Activated naive CD4-positive, alpha-beta T cell treated with anti-CD3 and anti-CD28 coated beads, Interleukin-2, amount 50 U/mL, for 24 hours (primary cell): Measurements from ENCODE around the gene ABCC6.

Experiments
- H3K27ac Mint-ChIP-seq: one replicate; pipeline ENCODE4 v1.8.0; 2021; ENCODE audit warnings: mild to moderate bottlenecking, mixed read lengths
- H3K27me3 Mint-ChIP-seq: one replicate; pipeline ENCODE4 v1.8.0; 2021; ENCODE audit warnings: mixed read lengths
- H3K36me3 Mint-ChIP-seq: one replicate; pipeline ENCODE4 v1.8.0; 2021; ENCODE audit warnings: mixed read lengths
- H3K4me1 Mint-ChIP-seq: one replicate; pipeline ENCODE4 v1.8.0; 2021; ENCODE audit warnings: mixed read lengths
- H3K4me3 Mint-ChIP-seq: one replicate; pipeline ENCODE4 v1.8.0; 2021; ENCODE audit warnings: mild to moderate bottlenecking, mixed read lengths
- H3K9me3 Mint-ChIP-seq: one replicate; pipeline ENCODE4 v1.8.0; 2021; ENCODE audit warnings: mixed read lengths

ABCC6 gene

DNA sequence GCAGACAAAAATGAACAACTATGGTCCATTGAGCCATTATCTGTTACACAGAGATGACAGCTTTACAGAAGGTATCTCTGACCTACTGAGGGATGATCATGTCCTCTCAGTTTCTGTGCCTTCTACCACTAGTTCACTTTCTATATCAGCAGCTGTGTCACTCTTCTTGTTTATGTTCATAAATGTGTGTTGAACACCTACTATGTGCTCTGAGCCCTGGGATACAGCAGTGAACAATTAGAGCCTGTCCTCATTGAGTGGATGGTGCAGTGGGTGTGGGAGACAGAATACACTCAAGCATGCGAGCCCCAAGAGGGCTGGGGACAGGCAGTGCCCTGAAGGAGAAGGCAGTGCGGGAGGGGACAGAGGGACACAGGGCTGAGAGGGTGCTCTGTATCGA lies 92.1 kb downstream of the ABCC6 start:
- Mint-ChIP-seq H3K27ac (no peak overlapping the region), H3K9me3 (no peaks in the 10 kb centered on the region), H3K4me1 (peaks cover 3% of the 10 kb centered on the region), H3K4me3 (no peak overlapping the region), H3K27me3 (no peaks in the 10 kb centered on the region), H3K36me3 (peaks cover 13% of the 10 kb centered on the region)

- Mint-ChIP-seq H3K36me3 (peaks cover 19% of the 10 kb centered on the region), H3K27ac (no peak overlapping the region), H3K9me3 (peaks cover 4% of the 10 kb centered on the region), H3K4me3 (no peak overlapping the region), H3K27me3 (no peaks in the 10 kb centered on the region), H3K4me1 (peaks cover 3% of the 10 kb centered on the region)
Observed at GRCh38 chr16:16127469-16128116, 95.7 kb downstream of the ABCC6 start.

GRCh38 chr16:16126896-16127295 lies 96.4 kb downstream of the ABCC6 start:
- peaks cover 4% of the 10 kb centered on the region for H3K9me3 Mint-ChIP-seq
- no peaks in the 10 kb centered on the region for H3K27me3 Mint-ChIP-seq
- H3K27ac Mint-ChIP-seq = no peak overlapping the region
- H3K36me3 Mint-ChIP-seq = peaks cover 21% of the 10 kb centered on the region
- peaks cover 3% of the 10 kb centered on the region for H3K4me1 Mint-ChIP-seq
- H3K4me3 Mint-ChIP-seq = no peak overlapping the region

DNA sequence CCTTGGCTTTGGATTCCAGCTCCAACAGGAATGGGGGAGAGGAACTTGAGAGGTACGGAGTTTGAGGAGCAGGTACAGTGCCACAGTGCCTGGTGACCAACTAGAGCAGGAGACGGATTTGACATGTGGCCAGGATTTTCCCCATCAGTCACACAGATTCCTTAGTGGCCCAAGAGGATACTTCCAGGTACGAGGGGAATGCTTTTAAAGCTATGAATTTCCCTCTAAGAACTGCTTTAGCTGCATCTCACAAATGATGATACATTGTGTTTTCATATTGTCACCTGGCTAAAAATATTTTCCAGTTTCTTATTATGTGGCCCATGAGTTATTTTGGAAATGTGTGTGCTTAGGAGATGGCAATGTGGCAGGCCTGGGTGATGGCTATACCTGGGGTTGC lies 98.3 kb downstream of the ABCC6 start:
- Mint-ChIP-seq H3K27me3 (no peaks in the 10 kb centered on the region), H3K27ac (no peak overlapping the region), H3K9me3 (peaks cover 4% of the 10 kb centered on the region), H3K4me1 (peaks cover 7% of the 10 kb centered on the region), H3K4me3 (no peak overlapping the region), H3K36me3 (peaks cover 26% of the 10 kb centered on the region)

GRCh38 chr16:16124438-16124837 lies 98.9 kb downstream of the ABCC6 start:
- Mint-ChIP-seq H3K9me3 (peaks cover 4% of the 10 kb centered on the region), H3K36me3 (peaks cover 28% of the 10 kb centered on the region), H3K27ac (no peak overlapping the region)

DNA sequence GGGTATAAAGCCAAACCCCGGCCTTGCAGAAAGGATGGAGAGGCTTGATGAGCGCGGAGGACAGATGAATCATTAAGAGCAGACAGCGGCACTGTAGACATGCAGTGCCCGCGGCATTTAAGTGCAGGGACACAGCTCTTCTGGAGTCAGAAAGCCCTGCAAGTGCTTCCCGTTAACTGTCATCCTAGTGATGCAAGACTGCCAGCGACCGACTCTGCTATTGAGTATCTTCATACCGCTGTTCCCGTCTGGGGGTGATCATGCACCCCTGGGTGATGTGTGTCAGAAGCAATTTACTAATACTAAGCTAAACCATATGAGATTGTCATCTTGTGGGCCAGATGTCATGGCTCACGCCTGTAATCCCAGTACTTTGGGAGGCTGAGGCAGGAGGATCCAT lies 101.0 kb downstream of the ABCC6 start:
- H3K4me3 Mint-ChIP-seq = no peak overlapping the region
- H3K27ac Mint-ChIP-seq = no peak overlapping the region
- H3K4me1 Mint-ChIP-seq = peaks cover 4% of the 10 kb centered on the region
- peaks cover 40% of the 10 kb centered on the region for H3K36me3 Mint-ChIP-seq
- H3K27me3 Mint-ChIP-seq = no peaks in the 10 kb centered on the region
- peaks cover 4% of the 10 kb centered on the region for H3K9me3 Mint-ChIP-seq

More at GRCh38 chr16:16124438-16124837, 98.9 kb downstream of the ABCC6 start:
- Mint-ChIP-seq H3K27me3 (no peaks in the 10 kb centered on the region), H3K4me3 (no peak overlapping the region), H3K4me1 (peaks cover 7% of the 10 kb centered on the region)

- Mint-ChIP-seq H3K4me3 (no peak overlapping the region), H3K27me3 (no peaks in the 10 kb centered on the region), H3K9me3 (peaks cover 4% of the 10 kb centered on the region), H3K4me1 (peaks cover 4% of the 10 kb centered on the region), H3K36me3 (peaks cover 46% of the 10 kb centered on the region), H3K27ac (no peak overlapping the region)
Observed at GRCh38 chr16:16121185-16121727, 102.0 kb downstream of the ABCC6 start.

- H3K27ac Mint-ChIP-seq = no peak overlapping the region
- peaks cover 44% of the 10 kb centered on the region for H3K36me3 Mint-ChIP-seq
- no peaks in the 10 kb centered on the region for H3K27me3 Mint-ChIP-seq
- H3K4me1 Mint-ChIP-seq = peaks cover 4% of the 10 kb centered on the region
- H3K4me3 Mint-ChIP-seq = no peak overlapping the region
- peaks cover 4% of the 10 kb centered on the region for H3K9me3 Mint-ChIP-seq
Observed at GRCh38 chr16:16120382-16121184, 102.7 kb downstream of the ABCC6 start.

- Mint-ChIP-seq H3K27ac (no peak overlapping the region), H3K9me3 (peaks cover 4% of the 10 kb centered on the region), H3K36me3 (peaks cover 44% of the 10 kb centered on the region), H3K4me1 (peaks cover 4% of the 10 kb centered on the region), H3K4me3 (no peak overlapping the region), H3K27me3 (no peaks in the 10 kb centered on the region)
Observed at GRCh38 chr16:16120044-16120381, 103.3 kb downstream of the ABCC6 start.

GRCh38 chr16:16118337-16118736 lies 105.0 kb downstream of the ABCC6 start:
- H3K4me1 Mint-ChIP-seq = peaks cover 4% of the 10 kb centered on the region
- H3K9me3 Mint-ChIP-seq = no peaks in the 10 kb centered on the region
- H3K4me3 Mint-ChIP-seq = no peak overlapping the region
- no peak overlapping the region for H3K27ac Mint-ChIP-seq
- H3K36me3 Mint-ChIP-seq = peaks cover 40% of the 10 kb centered on the region
- H3K27me3 Mint-ChIP-seq = no peaks in the 10 kb centered on the region

GRCh38 chr16:16116841-16117240 lies 106.5 kb downstream of the ABCC6 start:
- H3K4me3 Mint-ChIP-seq = no peak overlapping the region
- no peaks in the 10 kb centered on the region for H3K27me3 Mint-ChIP-seq
- H3K4me1 Mint-ChIP-seq = peaks cover 4% of the 10 kb centered on the region
- no peak overlapping the region for H3K27ac Mint-ChIP-seq
- no peaks in the 10 kb centered on the region for H3K9me3 Mint-ChIP-seq
- H3K36me3 Mint-ChIP-seq = peaks cover 40% of the 10 kb centered on the region

DNA sequence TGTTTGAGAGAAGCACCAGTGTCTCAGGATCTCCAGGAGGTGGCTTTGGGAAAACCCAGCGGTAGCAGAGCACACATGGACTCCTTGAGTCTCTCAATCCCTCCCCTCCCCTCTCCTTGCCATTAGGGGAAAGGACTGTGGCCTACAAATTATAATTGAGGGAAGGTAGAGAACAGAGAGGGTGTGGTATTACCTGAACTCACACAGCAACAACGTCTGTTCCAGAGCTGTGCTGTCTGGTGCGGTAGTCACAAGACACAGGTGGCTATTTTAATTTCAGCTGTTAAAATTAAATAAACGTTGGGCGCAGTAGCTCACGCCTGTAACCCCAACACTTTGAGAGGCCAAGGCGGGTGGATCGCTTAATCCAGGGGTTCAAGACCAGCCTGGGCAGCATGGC lies 110.2 kb downstream of the ABCC6 start:
- H3K9me3 Mint-ChIP-seq = no peaks in the 10 kb centered on the region
- H3K36me3 Mint-ChIP-seq = peaks cover 36% of the 10 kb centered on the region
- no peaks in the 10 kb centered on the region for H3K27me3 Mint-ChIP-seq
- H3K27ac Mint-ChIP-seq = no peak overlapping the region
- no peaks in the 10 kb centered on the region for H3K4me1 Mint-ChIP-seq
- H3K4me3 Mint-ChIP-seq = no peak overlapping the region

DNA sequence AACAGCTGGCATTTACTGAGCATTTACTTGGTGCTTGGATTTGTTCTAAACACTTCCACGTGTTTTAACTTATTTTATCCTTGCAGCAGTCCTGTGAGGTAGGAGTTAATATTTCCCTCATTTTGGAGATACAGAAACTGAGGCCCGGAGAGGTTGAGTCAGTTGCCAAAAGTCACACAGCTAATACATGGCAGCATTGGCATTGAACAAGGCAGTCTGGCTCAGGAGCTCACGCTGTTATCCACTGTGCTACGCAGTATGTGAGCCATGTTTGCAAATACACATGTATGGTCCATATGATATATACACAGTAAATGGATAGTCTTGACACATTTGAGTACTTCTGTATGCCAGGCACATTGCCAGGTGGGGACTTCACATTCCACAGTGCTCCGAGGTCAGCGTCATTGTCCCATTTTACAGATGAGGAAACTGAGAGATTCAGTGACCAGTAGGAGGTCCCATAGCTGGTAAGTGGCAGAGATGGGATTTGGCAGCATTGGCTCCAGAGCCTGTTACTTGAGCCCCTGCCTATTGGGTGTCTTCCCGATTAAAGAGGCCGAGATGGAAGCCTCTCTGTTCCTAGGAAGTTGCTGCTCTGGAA lies 110.7 kb downstream of the ABCC6 start:
- H3K27me3 Mint-ChIP-seq = no peaks in the 10 kb centered on the region
- no peaks in the 10 kb centered on the region for H3K4me1 Mint-ChIP-seq
- H3K4me3 Mint-ChIP-seq = no peak overlapping the region
- peaks cover 34% of the 10 kb centered on the region for H3K36me3 Mint-ChIP-seq
- H3K9me3 Mint-ChIP-seq = no peaks in the 10 kb centered on the region
- no peak overlapping the region for H3K27ac Mint-ChIP-seq

DNA sequence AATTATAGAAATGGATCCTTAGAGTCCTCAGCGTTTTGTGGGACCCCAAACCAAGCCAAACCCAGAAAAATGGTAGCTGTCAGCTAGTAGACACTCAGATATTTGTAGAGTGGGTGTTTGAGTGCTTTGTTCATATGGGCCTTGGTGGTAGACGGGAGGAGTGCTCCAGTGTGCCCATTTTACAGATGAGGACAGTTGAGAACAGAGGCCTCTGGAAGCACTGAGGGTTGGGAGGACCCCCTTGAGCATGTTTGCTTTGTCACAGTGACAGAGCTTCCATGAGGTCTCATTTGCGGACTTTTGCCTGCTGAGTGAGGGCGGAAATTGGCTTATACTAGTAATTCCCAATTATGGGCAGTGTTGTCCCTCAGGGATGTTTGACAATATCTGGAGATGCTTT lies 111.7 kb downstream of the ABCC6 start:
- Mint-ChIP-seq H3K9me3 (no peaks in the 10 kb centered on the region), H3K36me3 (peaks cover 28% of the 10 kb centered on the region), H3K27ac (no peak overlapping the region), H3K4me1 (no peaks in the 10 kb centered on the region), H3K4me3 (no peak overlapping the region), H3K27me3 (no peaks in the 10 kb centered on the region)

- Mint-ChIP-seq H3K4me1 (no peaks in the 10 kb centered on the region), H3K9me3 (no peaks in the 10 kb centered on the region), H3K27me3 (no peaks in the 10 kb centered on the region), H3K36me3 (peaks cover 31% of the 10 kb centered on the region), H3K4me3 (no peak overlapping the region), H3K27ac (no peak overlapping the region)
Observed at GRCh38 chr16:16110111-16110490, 113.2 kb downstream of the ABCC6 start.
